ENCODE results near the gene TMEM132C.

DNA sequence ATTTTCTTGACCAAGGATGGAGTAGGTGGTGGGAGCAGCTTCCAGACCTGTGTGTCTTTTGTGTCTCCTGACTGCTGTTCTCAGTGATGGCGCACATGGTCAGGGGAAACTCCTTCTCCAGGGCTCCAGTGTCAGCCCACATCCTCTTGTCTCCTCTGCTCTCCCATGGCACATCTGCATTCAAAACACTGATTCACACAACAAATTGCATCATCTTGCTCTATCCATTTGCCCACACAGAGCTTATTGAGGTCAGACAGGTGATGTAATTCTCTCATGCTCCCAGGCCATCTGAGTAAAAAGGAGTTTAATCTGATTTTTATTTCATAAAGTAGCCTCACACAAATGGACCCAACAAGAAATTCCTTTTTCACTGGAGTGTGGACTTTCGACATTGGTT is 21.8 kb upstream of the TMEM132C start:
- TF ChIP-seq, protein P1, sequence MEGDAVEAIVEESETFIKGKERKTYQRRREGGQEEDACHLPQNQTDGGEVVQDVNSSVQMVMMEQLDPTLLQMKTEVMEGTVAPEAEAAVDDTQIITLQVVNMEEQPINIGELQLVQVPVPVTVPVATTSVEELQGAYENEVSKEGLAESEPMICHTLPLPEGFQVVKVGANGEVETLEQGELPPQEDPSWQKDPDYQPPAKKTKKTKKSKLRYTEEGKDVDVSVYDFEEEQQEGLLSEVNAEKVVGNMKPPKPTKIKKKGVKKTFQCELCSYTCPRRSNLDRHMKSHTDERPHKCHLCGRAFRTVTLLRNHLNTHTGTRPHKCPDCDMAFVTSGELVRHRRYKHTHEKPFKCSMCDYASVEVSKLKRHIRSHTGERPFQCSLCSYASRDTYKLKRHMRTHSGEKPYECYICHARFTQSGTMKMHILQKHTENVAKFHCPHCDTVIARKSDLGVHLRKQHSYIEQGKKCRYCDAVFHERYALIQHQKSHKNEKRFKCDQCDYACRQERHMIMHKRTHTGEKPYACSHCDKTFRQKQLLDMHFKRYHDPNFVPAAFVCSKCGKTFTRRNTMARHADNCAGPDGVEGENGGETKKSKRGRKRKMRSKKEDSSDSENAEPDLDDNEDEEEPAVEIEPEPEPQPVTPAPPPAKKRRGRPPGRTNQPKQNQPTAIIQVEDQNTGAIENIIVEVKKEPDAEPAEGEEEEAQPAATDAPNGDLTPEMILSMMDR (IDR thresholded peaks at IDR 0.05) = no peak
- TF ChIP-seq POLR2A (IDR thresholded peaks at IDR 0.05) = no peak

All from right lobe of liver (tissue), 4 donors.